Endothelial cell of umbilical vein (primary cell): ENCODE results near the gene PTPRCAP. TPM values are rescaled to one million over a fixed set of nuclear protein-coding genes. Genes with fewer than 3 reads are reported as not detected.

Experiments
- BruUV-seq: library from RNA; stranded (reverse); fragments of 400-500 nt; replicated peaks from 2 replicates; lab custom pipeline; 2021; lab: Mats Ljungman, UMichigan
- CTCF ChIA-PET: fragments of 300-600, 350-600 bp; sonication (Branson Sonifier 250); formaldehyde crosslinking; loops from one replicate; lab custom pipeline; 2021; ENCODE audit warnings: antibody characterized with exemption, inconsistent platforms; lab: Charles Lee
- POLR2A ChIA-PET: fragments of 300-600, 350-600 bp; sonication (Branson Sonifier 250); formaldehyde crosslinking; loops from one replicate; lab custom pipeline; 2021; ENCODE audit warnings: antibody characterized with exemption, inconsistent platforms; lab: Charles Lee
- DNase-seq: peaks from one replicate; pipeline ENCODE4 v3.0.0-alpha.2; 2011; ENCODE audit warnings: low read depth, low spot score
- FAIRE-seq: peaks from 2 replicates; lab custom pipeline; 2011; peaks lifted over from hg19 to GRCh38; lab: Jason Lieb, UNC
- H2AFZ ChIP-seq: 2 replicates; pipeline ENCODE4 v1.6.0; 2012; ENCODE audit warnings: low read depth, low read length, control low read depth, inconsistent platforms
- H3K27ac ChIP-seq: 2 replicates; pipeline ENCODE4 v1.5.1; 2011; ENCODE audit warnings: low read depth, mild to moderate bottlenecking, control low read depth, low read length, moderate library complexity; ENCODE audit not compliant: insufficient read depth
- H3K27me3 ChIP-seq, 2 experiments: 2 replicates each; pipeline versions ENCODE4 v1.6.0 to v1.6.1; 2011; ENCODE audit warnings: low read length in 2 of 2, mixed read lengths in 1 of 2; ENCODE audit not compliant: control insufficient read depth in 2 of 2, insufficient read depth in 2 of 2
- H3K36me3 ChIP-seq, 2 experiments: 2 replicates in 1 of 2; 3 replicates in 1 of 2; pipeline ENCODE4 v1.5.1; 2011; ENCODE audit warnings: low read length in 2 of 2, mild to moderate bottlenecking in 1 of 2, moderate library complexity in 1 of 2; ENCODE audit not compliant: control insufficient read depth in 2 of 2, insufficient read depth in 2 of 2; ENCODE audit errors: extremely low read depth in 1 of 2
- H3K4me1 ChIP-seq: 3 replicates; pipeline ENCODE4 v1.5.1; 2011; ENCODE audit warnings: mild to moderate bottlenecking, low read length; ENCODE audit not compliant: control insufficient read depth, insufficient read depth; ENCODE audit errors: extremely low read depth
- H3K4me2 ChIP-seq: 2 replicates; pipeline ENCODE4 v1.6.1; 2011; ENCODE audit warnings: low read length, control low read depth, mixed read lengths; ENCODE audit not compliant: insufficient read depth
- H3K4me3 ChIP-seq, 3 experiments: fragments of 200-600 bp in 1 of 3; sonication (generic), shearing (Covaris generic) in 1 of 3; replicated peaks in 1 of 3; 2 replicates each; pipeline ENCODE4 v1.5.1; 2011 to 2016; ENCODE audit warnings: control low read depth in 3 of 3, low read length in 3 of 3, mild to moderate bottlenecking in 2 of 3, inconsistent platforms in 1 of 3, low read depth in 1 of 3, moderate library complexity in 1 of 3; ENCODE audit not compliant: insufficient read depth in 1 of 3
- H3K79me2 ChIP-seq: 2 replicates; pipeline ENCODE4 v1.6.0; 2012; ENCODE audit warnings: low read length, inconsistent platforms; ENCODE audit not compliant: control insufficient read depth, insufficient read depth
- H3K9ac ChIP-seq: replicated peaks from 2 replicates; pipeline ENCODE3; 2011; ENCODE audit warnings: low read length, control low read depth; ENCODE audit not compliant: insufficient read depth; ENCODE audit errors: extremely low read depth
- H3K9me1 ChIP-seq: replicated peaks from 3 replicates; pipeline ENCODE4 v1.6.0; 2011; ENCODE audit warnings: mild to moderate bottlenecking, low read length; ENCODE audit not compliant: control insufficient read depth, insufficient read depth; ENCODE audit errors: extremely low read depth
- H3K9me3 ChIP-seq: replicated peaks from 2 replicates; pipeline ENCODE4 v1.5.1; 2012; ENCODE audit warnings: low read length, inconsistent platforms; ENCODE audit not compliant: control insufficient read depth, insufficient read depth
- H4K20me1 ChIP-seq: replicated peaks from 2 replicates; pipeline ENCODE3; 2011; ENCODE audit warnings: mild to moderate bottlenecking, low read length; ENCODE audit not compliant: control insufficient read depth, insufficient read depth; ENCODE audit errors: extremely low read depth
- EZH2 ChIP-seq: IDR thresholded peaks from 2 replicates; pipeline ENCODE4 v1.6.1; 2012; ENCODE audit warnings: borderline replicate concordance, low read depth, mild to moderate bottlenecking, moderate library complexity, low read length, inconsistent platforms; ENCODE audit not compliant: severe bottlenecking
- FOS ChIP-seq: IDR thresholded peaks from 2 replicates; pipeline ENCODE4 v1.6.1; 2011; ENCODE audit warnings: mild to moderate bottlenecking, low read length, moderate library complexity, borderline replicate concordance; ENCODE audit not compliant: insufficient read depth
- GATA2 ChIP-seq: IDR thresholded peaks from 2 replicates; pipeline ENCODE4 v1.7.0; 2011; ENCODE audit warnings: low read depth, mild to moderate bottlenecking, moderate library complexity, mixed read lengths, low read length; ENCODE audit not compliant: insufficient read length, insufficient read depth
- JUN ChIP-seq: IDR thresholded peaks from 2 replicates; pipeline ENCODE4 v1.6.1; 2011; ENCODE audit warnings: borderline replicate concordance, low read depth; ENCODE audit not compliant: insufficient read length, insufficient read depth
- MYC ChIP-seq: IDR thresholded peaks from one replicate; pipeline ENCODE4 v1.6.1; 2011; ENCODE audit warnings: mild to moderate bottlenecking, low read depth, low read length
- POLR2A ChIP-seq: IDR thresholded peaks from 2 replicates; pipeline ENCODE4 v1.6.1; 2012; ENCODE audit warnings: low read depth, mild to moderate bottlenecking, control low read depth, low read length
- POLR2AphosphoS5 ChIP-seq: IDR thresholded peaks from 2 replicates; pipeline ENCODE4 v1.6.1; 2012; ENCODE audit warnings: low read depth, mild to moderate bottlenecking, control low read depth, low read length, moderate library complexity; ENCODE audit not compliant: insufficient read depth
- dilution Hi-C: fragments of 300-500 bp; cut with MboI; formaldehyde crosslinking; loops from one replicate; pipeline ENCODE4 v1.15.0; 2019; ENCODE audit warnings: low sequenced_read_pairs; ENCODE audit not compliant: extremely low pct_ligation_motif_present
- intact Hi-C: fragments of 100-400 bp; cut with micrococcal nuclease; formaldehyde crosslinking; loops from one replicate; pipeline ENCODE4 v1.10.0; 2022
- polyA plus RNA-seq, 4 experiments: library from polyadenylated mRNA; depleted of rRNA in 3 of 4; stranded (reverse) in 3 of 4; unstranded in 1 of 4; fragments of >200 nt; gene quantifications; 2 replicates each; pipeline versions ENCODE4 v1.2.1 to v1.2.3, GENCODE V29; 2011 to 2012; ENCODE audit warnings: missing spikeins in 1 of 4
- total RNA-seq: library from RNA; stranded (reverse); gene quantifications from 2 replicates; pipeline ENCODE4 v1.2.3, GENCODE V29; 2021
- TF ChIP-seq, protein P1 (sequence below): IDR thresholded peaks from 2 replicates; pipeline ENCODE4 v1.6.1; 2011; ENCODE audit not compliant: insufficient read depth, insufficient read length
- TF ChIP-seq, protein P2 (sequence below), 2 donors: IDR thresholded peaks; 1 replicate in 1 of 2; 2 replicates in 1 of 2; pipeline ENCODE4 v1.5.1; 2011; ENCODE audit warnings: low read length in 2 of 2, mild to moderate bottlenecking in 2 of 2, moderate library complexity in 2 of 2, control low read depth in 1 of 2, inconsistent platforms in 1 of 2, low read depth in 1 of 2; ENCODE audit not compliant: insufficient read depth in 1 of 2; ENCODE audit errors: extremely low read depth in 1 of 2

Gene PTPRCAP
- total and polyA plus RNA-seq, 2 donors (not counting 3 experiments of a cell fraction or from before 2014, with no cell fraction given) = 3.6 TPM; not detected in 1

DNA sequence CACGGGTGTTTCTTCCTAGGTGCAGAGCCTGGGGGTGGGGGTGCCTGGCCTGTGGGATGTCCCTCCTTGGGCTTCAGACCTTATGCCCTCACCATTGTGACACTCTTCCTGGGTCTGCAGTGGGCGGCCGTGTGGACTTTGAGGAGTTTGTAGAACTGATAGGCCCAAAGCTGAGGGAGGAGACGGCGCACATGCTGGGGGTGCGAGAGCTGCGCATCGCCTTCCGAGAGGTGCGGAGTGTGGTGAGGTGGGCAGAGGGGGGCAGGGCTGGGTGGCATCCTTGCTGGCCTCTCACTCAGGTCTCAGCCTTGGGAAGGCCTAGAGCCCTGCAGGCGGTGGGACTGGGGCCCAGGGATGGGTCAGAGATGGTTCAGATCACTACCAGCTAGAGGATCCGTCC, 20.0 kb upstream of the PTPRCAP start:
- dilution Hi-C loops (no loop called here), intact Hi-C loops (no loop called here)
- ChIA-PET CTCF (no interaction called here), POLR2A (no interaction called here)
- FAIRE-seq = no peak
- no peak overlapping the region for H3K4me2 ChIP-seq
- no peaks in the 10 kb centered on the region for H3K36me3 ChIP-seq
- no peaks in the 10 kb centered on the region for H3K9me3 ChIP-seq
- H3K9me1 ChIP-seq = no peaks in the 10 kb centered on the region
- H3K4me3 ChIP-seq = no peak overlapping the region
- no peaks in the 10 kb centered on the region for H3K27me3 ChIP-seq
- no peak overlapping the region for H3K27ac ChIP-seq
- H3K79me2 ChIP-seq = no peaks in the 10 kb centered on the region
- H3K4me1 ChIP-seq = peaks cover 3% of the 10 kb centered on the region
- no peaks in the 10 kb centered on the region for H4K20me1 ChIP-seq
- TF ChIP-seq GATA2 (no peak), JUN (no peak), FOS (no peak), MYC (no peak), EZH2 (no peak), POLR2A (no peak), POLR2AphosphoS5 (no peak)
- TF ChIP-seq, protein P1, sequence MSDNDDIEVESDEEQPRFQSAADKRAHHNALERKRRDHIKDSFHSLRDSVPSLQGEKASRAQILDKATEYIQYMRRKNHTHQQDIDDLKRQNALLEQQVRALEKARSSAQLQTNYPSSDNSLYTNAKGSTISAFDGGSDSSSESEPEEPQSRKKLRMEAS = no peak
- TF ChIP-seq, protein P2, sequence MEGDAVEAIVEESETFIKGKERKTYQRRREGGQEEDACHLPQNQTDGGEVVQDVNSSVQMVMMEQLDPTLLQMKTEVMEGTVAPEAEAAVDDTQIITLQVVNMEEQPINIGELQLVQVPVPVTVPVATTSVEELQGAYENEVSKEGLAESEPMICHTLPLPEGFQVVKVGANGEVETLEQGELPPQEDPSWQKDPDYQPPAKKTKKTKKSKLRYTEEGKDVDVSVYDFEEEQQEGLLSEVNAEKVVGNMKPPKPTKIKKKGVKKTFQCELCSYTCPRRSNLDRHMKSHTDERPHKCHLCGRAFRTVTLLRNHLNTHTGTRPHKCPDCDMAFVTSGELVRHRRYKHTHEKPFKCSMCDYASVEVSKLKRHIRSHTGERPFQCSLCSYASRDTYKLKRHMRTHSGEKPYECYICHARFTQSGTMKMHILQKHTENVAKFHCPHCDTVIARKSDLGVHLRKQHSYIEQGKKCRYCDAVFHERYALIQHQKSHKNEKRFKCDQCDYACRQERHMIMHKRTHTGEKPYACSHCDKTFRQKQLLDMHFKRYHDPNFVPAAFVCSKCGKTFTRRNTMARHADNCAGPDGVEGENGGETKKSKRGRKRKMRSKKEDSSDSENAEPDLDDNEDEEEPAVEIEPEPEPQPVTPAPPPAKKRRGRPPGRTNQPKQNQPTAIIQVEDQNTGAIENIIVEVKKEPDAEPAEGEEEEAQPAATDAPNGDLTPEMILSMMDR (IDR thresholded peaks at IDR 0.05; ENCODE audit: extremely low read depth in 1 of 2, insufficient read depth in 1 of 2, low read depth in 1 of 2, low read length in 2 of 2) = no peak
- DNase-seq = no peak
- H3K9ac ChIP-seq = no peak overlapping the region
- no TSS peak for BruUV-seq
- no peak overlapping the region for H2AFZ ChIP-seq
